Parathyroid adenoma (tissue), 2 donors: ENCODE measurements around the gene PTPRT.

Experiments used
- H2AFZ ChIP-seq: fragments of 300-600 bp; sonication (generic); one replicate; pipeline ENCODE4 v1.7.0; 2017; ENCODE audit warnings: antibody characterized with exemption, mild to moderate bottlenecking
- H3K27ac ChIP-seq: fragments of 300-600 bp; sonication (generic); one replicate; pipeline ENCODE4 v1.7.0; 2017
- H3K27me3 ChIP-seq: fragments of 300-600 bp; sonication (generic); one replicate; pipeline ENCODE4 v1.7.0; 2017; ENCODE audit warnings: low read length; ENCODE audit not compliant: control insufficient read depth, insufficient read depth
- H3K36me3 ChIP-seq: fragments of 300-600 bp; sonication (generic); one replicate; pipeline ENCODE4 v1.7.0; 2017; ENCODE audit warnings: low read length; ENCODE audit not compliant: control insufficient read depth, insufficient read depth
- H3K4me1 ChIP-seq: fragments of 300-600 bp; sonication (generic); one replicate; pipeline ENCODE4 v1.7.0; 2017; ENCODE audit warnings: control low read depth
- H3K4me2 ChIP-seq: fragments of 300-600 bp; sonication (generic); one replicate; pipeline ENCODE4 v1.7.0; 2017; ENCODE audit warnings: low read length
- H3K4me3 ChIP-seq: fragments of 300-600 bp; sonication (generic); one replicate; pipeline ENCODE4 v1.7.0; 2017; ENCODE audit warnings: low read depth, low read length
- H3K79me2 ChIP-seq: fragments of 300-600 bp; sonication (generic); one replicate; pipeline ENCODE4 v1.7.0; 2017; ENCODE audit warnings: control low read depth
- H3K9ac ChIP-seq: fragments of 300-600 bp; sonication (generic); one replicate; pipeline ENCODE4 v1.7.0; 2017; ENCODE audit warnings: mild to moderate bottlenecking
- H3K9me3 ChIP-seq: fragments of 300-600 bp; sonication (generic); one replicate; pipeline ENCODE4 v1.7.0; 2017; ENCODE audit warnings: low read length; ENCODE audit not compliant: control insufficient read depth
- CTCF ChIP-seq: fragments of 300-600 bp; sonication (generic); IDR thresholded peaks from one replicate; pipeline ENCODE4 v1.7.0; 2017; ENCODE audit warnings: antibody characterized with exemption, mild to moderate bottlenecking
- donor health status: primary hyperparathyroidism.

Gene PTPRT

GRCh38 chr20:42130810-42131596 lies 1058.7 kb downstream of the PTPRT start:
- Histone ChIP-seq H3K79me2 (no peaks in the 10 kb centered on the region), H3K27me3 (no peaks in the 10 kb centered on the region), H3K4me3 (no peak overlapping the region), H3K4me1 (no peaks in the 10 kb centered on the region), H3K4me2 (no peak overlapping the region), H3K9ac (no peak overlapping the region), H3K36me3 (no peaks in the 10 kb centered on the region), H2AFZ (no peak overlapping the region), H3K27ac (no peak overlapping the region), H3K9me3 (no peaks in the 10 kb centered on the region)
- TF ChIP-seq CTCF: no peak

- no peaks in the 10 kb centered on the region for H3K79me2 ChIP-seq
- H3K27me3 ChIP-seq: no peaks in the 10 kb centered on the region
- no peak for TF ChIP-seq CTCF
- H3K4me1 ChIP-seq: no peaks in the 10 kb centered on the region
- H3K9me3 ChIP-seq: no peaks in the 10 kb centered on the region
- no peak overlapping the region for H2AFZ ChIP-seq
- no peak overlapping the region for H3K4me2 ChIP-seq
- no peaks in the 10 kb centered on the region for H3K36me3 ChIP-seq
- H3K4me3 ChIP-seq: no peak overlapping the region
- H3K27ac ChIP-seq: no peak overlapping the region
- no peak overlapping the region for H3K9ac ChIP-seq
These were observed 1064.3 kb downstream of the PTPRT start for GRCh38 chr20:42125426-42125825.

GRCh38 chr20:42123981-42124473 lies 1065.7 kb downstream of the PTPRT start:
- no peak for TF ChIP-seq CTCF
- no peaks in the 10 kb centered on the region for H3K27me3 ChIP-seq
- H3K9ac ChIP-seq: no peak overlapping the region
- H3K27ac ChIP-seq: no peak overlapping the region
- no peak overlapping the region for H2AFZ ChIP-seq
- H3K4me2 ChIP-seq: no peak overlapping the region
- H3K4me3 ChIP-seq: no peak overlapping the region
- no peaks in the 10 kb centered on the region for H3K9me3 ChIP-seq
- no peaks in the 10 kb centered on the region for H3K4me1 ChIP-seq
- no peaks in the 10 kb centered on the region for H3K36me3 ChIP-seq
- no peaks in the 10 kb centered on the region for H3K79me2 ChIP-seq

- H3K27me3 ChIP-seq: no peaks in the 10 kb centered on the region
- H3K79me2 ChIP-seq: no peaks in the 10 kb centered on the region
- H3K4me2 ChIP-seq: no peak overlapping the region
- no peaks in the 10 kb centered on the region for H3K9me3 ChIP-seq
- no peak overlapping the region for H3K9ac ChIP-seq
- no peak overlapping the region for H3K27ac ChIP-seq
- H3K4me1 ChIP-seq: no peaks in the 10 kb centered on the region
- no peak overlapping the region for H3K4me3 ChIP-seq
- H2AFZ ChIP-seq: no peak overlapping the region
- TF ChIP-seq CTCF: no peak
- H3K36me3 ChIP-seq: no peaks in the 10 kb centered on the region
These were observed 1071.1 kb downstream of the PTPRT start for GRCh38 chr20:42118409-42119125.
